Suprapubic skin (tissue), 4 donors: Measurements from ENCODE around the gene SCML2.

Experiments
- CTCF ChIP-seq, 2 donors: fragments of 200-600 bp in 1 of 2; fragments of 450-650 bp in 1 of 2; sonication (generic) in 1 of 2; IDR thresholded peaks; one replicate each; pipeline ENCODE4 v1.5.1; 2016 to 2019; ENCODE audit warnings: antibody characterized with exemption in 2 of 2, mild to moderate bottlenecking in 1 of 2, moderate library complexity in 1 of 2
- EP300 ChIP-seq: sonication (generic); formaldehyde crosslinking; IDR thresholded peaks from one replicate; pipeline ENCODE4 v1.6.1; 2017; ENCODE audit warnings: antibody characterized with exemption
- POLR2A ChIP-seq, 2 donors: fragments of 450-650 bp; IDR thresholded peaks; one replicate each; pipeline ENCODE4 v1.6.1; 2017; ENCODE audit warnings: antibody characterized with exemption in 2 of 2, mild to moderate bottlenecking in 2 of 2, moderate library complexity in 2 of 2
- POLR2AphosphoS5 ChIP-seq, 3 donors: sonication (generic); formaldehyde crosslinking; IDR thresholded peaks; one replicate each; pipeline ENCODE4 v1.6.1; 2017; ENCODE audit warnings: antibody characterized with exemption in 3 of 3

- TF ChIP-seq POLR2A (IDR thresholded peaks at IDR 0.05) (no peak), POLR2AphosphoS5 (IDR thresholded peaks at IDR 0.05) (no peak), EP300 (no peak), CTCF (IDR thresholded peaks at IDR 0.05) (no peak)
Measured at GRCh38 chrX:18271725-18272124, 82.8 kb downstream of the SCML2 start.
